Activated CD4-positive, alpha-beta T cell treated with anti-CD3 and anti-CD28 coated beads, Interleukin-2, amount 50 U/mL, for 24 hours (primary cell): Measurements from ENCODE around the gene LAPTM4A.

Experiments used
- DNase-seq, 2 donors: peaks; one replicate each; pipeline ENCODE4 v3.0.0-alpha.2; 2020; ENCODE audit warnings: low read depth in 1 of 2, low spot score in 1 of 2

LAPTM4A gene

GRCh38 chr2:20023688-20024087 is 27.7 kb downstream of the LAPTM4A start:
- no peak for DNase-seq

GRCh38 chr2:20021405-20022009 is 29.9 kb downstream of the LAPTM4A start:
- DNase-seq, result no peak

GRCh38 chr2:20019747-20020146 is 31.7 kb downstream of the LAPTM4A start:
- DNase-seq, result no peak

- no peak for DNase-seq
Measured at GRCh38 chr2:20018601-20019152, 32.8 kb downstream of the LAPTM4A start.

GRCh38 chr2:20016346-20016745 is 35.1 kb downstream of the LAPTM4A start:
- DNase-seq, result no peak

GRCh38 chr2:20015482-20016083 is 35.8 kb downstream of the LAPTM4A start:
- DNase-seq, result no peak

- no peak for DNase-seq
Measured at GRCh38 chr2:20013126-20013849, 38.1 kb downstream of the LAPTM4A start.

- no peak for DNase-seq
Measured at GRCh38 chr2:20012282-20013125, 38.9 kb downstream of the LAPTM4A start, which contains the start of gene MATN3. Gene MATN3, minus strand, starts transcription at chr2:20012668. Its CDS starts 37 bp downstream, at chr2:20012631.

- DNase-seq, result no peak
Measured at GRCh38 chr2:20012032-20012281, 39.5 kb downstream of the LAPTM4A start.

GRCh38 chr2:20011276-20012031 is 40.0 kb downstream of the LAPTM4A start:
- DNase-seq, result no peak

- DNase-seq, result no peak
Measured at GRCh38 chr2:20008703-20009102, 42.7 kb downstream of the LAPTM4A start.

- no peak for DNase-seq
Measured at GRCh38 chr2:20005891-20006470, 45.4 kb downstream of the LAPTM4A start.

- DNase-seq, result no peak
Measured at GRCh38 chr2:20005067-20005627, 46.3 kb downstream of the LAPTM4A start.

- no peak for DNase-seq
Measured at GRCh38 chr2:20001361-20001863, 50.0 kb downstream of the LAPTM4A start.

GRCh38 chr2:19993731-19994130 is 57.7 kb downstream of the LAPTM4A start:
- DNase-seq, result no peak

- DNase-seq, result no peak
Measured at GRCh38 chr2:19991895-19992294, 59.5 kb downstream of the LAPTM4A start.

GRCh38 chr2:19990416-19990728 is 61.1 kb downstream of the LAPTM4A start:
- peak in 1 of 2 donors; percentile 4 for DNase-seq

GRCh38 chr2:19989667-19990415 is 61.6 kb downstream of the LAPTM4A start, which contains the start of gene WDR35:
Gene WDR35, minus strand, starts transcription at chr2:19990105. Its CDS starts 90 bp downstream, at chr2:19990015.
- peak; percentile 84 to 88 for DNase-seq

GRCh38 chr2:19989342-19989666 is 62.1 kb downstream of the LAPTM4A start:
- no peak for DNase-seq
